Mononuclear cell (primary cell): ENCODE measurements around the gene ORAI1. TPM values are rescaled to one million over a fixed set of nuclear protein-coding genes. Genes with fewer than 3 reads are reported as not detected.
"Not testable (repeated sequence)": the region's sequence is repeated elsewhere in the genome, so short reads cannot be mapped to it uniquely, and the experiment has no call there.

Experiments
- H3K27me3 ChIP-seq: 2 replicates; pipeline ENCODE4 v1.6.0; 2011; ENCODE audit warnings: low read length, control low read depth; ENCODE audit not compliant: insufficient read depth
- H3K4me1 ChIP-seq: 2 replicates; pipeline ENCODE4 v1.5.1; 2011; ENCODE audit warnings: mild to moderate bottlenecking, low read length, control low read depth; ENCODE audit not compliant: insufficient read depth
- H3K4me3 ChIP-seq: 2 replicates; pipeline ENCODE4 v1.5.1; 2011; ENCODE audit warnings: mild to moderate bottlenecking, low read length, moderate library complexity
- H3K9me3 ChIP-seq: 2 replicates; pipeline ENCODE4 v1.5.1; 2011; ENCODE audit warnings: low read depth, mild to moderate bottlenecking, control low read depth, low read length
- total RNA-seq: library from RNA; depleted of rRNA; stranded (reverse); fragments of >200 nt; gene quantifications from one replicate; pipeline ENCODE4 v1.2.3, GENCODE V29; 2012

The ORAI1 gene
- total RNA-seq, 1 donor: 31.3 TPM

GRCh38 chr12:121679661-121680197 is 53.4 kb downstream of the ORAI1 start:
- H3K4me3 ChIP-seq, H3K9me3 ChIP-seq, H3K27me3 ChIP-seq, H3K4me1 ChIP-seq: not testable (repeated sequence)

GRCh38 chr12:121688966-121689365 is 62.6 kb downstream of the ORAI1 start:
- no peaks in the 10 kb centered on the region for H3K27me3 ChIP-seq
- no peak overlapping the region for H3K4me3 ChIP-seq
- no peaks in the 10 kb centered on the region for H3K9me3 ChIP-seq
- peaks cover 10% of the 10 kb centered on the region for H3K4me1 ChIP-seq

- H3K27me3 ChIP-seq: no peaks in the 10 kb centered on the region
- no peaks in the 10 kb centered on the region for H3K9me3 ChIP-seq
- H3K4me1 ChIP-seq: peaks cover 10% of the 10 kb centered on the region
- H3K4me3 ChIP-seq: no peak overlapping the region
Measured at GRCh38 chr12:121689430-121689829, 63.1 kb downstream of the ORAI1 start.

Other genes starting within 250 kb of the ORAI1 start
- gene RNF34, start 226.4 kb upstream of the ORAI1 start, total RNA-seq: 54.4 TPM
- gene KDM2B, start 45.5 kb upstream of the ORAI1 start, total RNA-seq: 63.7 TPM
- 3.6 TPM for gene MORN3, start 43.1 kb downstream of the ORAI1 start, total RNA-seq
- gene TMEM120B, start 86.2 kb downstream of the ORAI1 start, total RNA-seq: 2.1 TPM
- 110 TPM for gene RHOF, start 167.2 kb downstream of the ORAI1 start, total RNA-seq
- gene SETD1B, start 177.5 kb downstream of the ORAI1 start, total RNA-seq: 28.4 TPM
- gene HPD, start 232.3 kb downstream of the ORAI1 start, total RNA-seq: not detected